HG03159 (cell line): ENCODE measurements around the gene FGL2.
A peak's percentile ranks its signal among the peaks of the same experiment; 100 is the strongest.
"Not testable (repeated sequence)": the region's sequence is repeated elsewhere in the genome, so short reads cannot be mapped to it uniquely, and the experiment has no call there.

Experiments
- ATAC-seq: cut with Tn5 transposase; IDR thresholded peaks from one replicate; pipeline ENCODE4 v1.9.1; 2021; ENCODE audit warnings: mild to moderate bottlenecking, moderate library complexity; ENCODE audit not compliant: unreplicated experiment

FGL2 gene

GRCh38 chr7:77171073-77171472, 28.5 kb downstream of the FGL2 start:
- ATAC-seq = not testable (repeated sequence)

- ATAC-seq = peak; percentile 51
Measured at GRCh38 chr7:77157446-77157845, 42.2 kb downstream of the FGL2 start.

GRCh38 chr7:77157034-77157433, 42.6 kb downstream of the FGL2 start:
- ATAC-seq = peak; percentile 78

- ATAC-seq = not testable (repeated sequence)
Measured at GRCh38 chr7:77155601-77156377, 43.8 kb downstream of the FGL2 start.

GRCh38 chr7:77154917-77155464, 44.6 kb downstream of the FGL2 start:
- ATAC-seq = peak; percentile 75

GRCh38 chr7:77152232-77152631, 47.4 kb downstream of the FGL2 start:
- ATAC-seq = not testable (repeated sequence)
